ENCODE data around the gene AGRP.

AGRP gene

DNA sequence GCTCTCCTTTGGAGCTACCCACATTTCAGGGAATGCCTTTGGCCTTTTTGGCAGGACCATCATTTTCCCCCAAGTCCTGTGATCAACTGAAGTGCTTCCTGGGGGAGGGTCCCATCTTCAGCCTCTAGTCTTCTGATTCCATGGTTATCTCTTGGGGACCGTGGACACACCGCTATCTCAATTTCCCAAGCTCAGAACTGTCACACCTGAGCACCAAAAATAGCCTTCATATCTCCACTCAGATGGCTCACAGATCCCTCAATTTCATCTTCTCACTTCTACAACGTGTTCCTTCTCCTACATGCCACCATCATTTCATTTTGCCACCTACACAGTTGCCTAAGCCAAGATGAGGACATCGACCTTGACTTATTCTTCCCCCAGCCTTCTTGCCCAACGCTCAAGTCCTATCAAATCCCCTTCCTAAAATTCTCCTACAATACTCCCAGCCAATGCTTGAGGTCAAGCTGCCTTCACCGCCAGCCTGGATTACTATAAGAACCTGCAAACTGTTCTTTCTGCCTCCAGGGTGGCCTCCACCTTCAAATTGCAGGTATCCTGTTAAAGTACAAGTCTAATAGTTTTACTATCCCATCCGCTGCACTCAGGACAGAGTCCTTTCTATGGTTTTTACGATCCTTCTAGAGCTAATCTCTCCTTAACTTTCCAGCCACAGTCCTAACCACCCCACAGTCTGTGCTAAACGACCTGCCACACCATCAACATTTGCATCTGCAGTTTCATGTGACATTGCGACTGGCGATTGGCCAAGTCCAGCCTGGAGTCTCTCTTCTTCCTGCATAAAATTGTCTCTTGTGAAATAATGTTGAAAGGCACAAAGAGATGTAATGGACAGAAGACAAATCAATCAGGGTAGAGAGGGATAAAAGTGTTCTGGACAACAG, 8.5 kb downstream of the AGRP start:
- TF ChIP-seq EZH2phosphoT487 (IDR thresholded peaks at IDR 0.05; ENCODE audit: borderline replicate concordance): no peak
- TF ChIP-seq, protein P1, sequence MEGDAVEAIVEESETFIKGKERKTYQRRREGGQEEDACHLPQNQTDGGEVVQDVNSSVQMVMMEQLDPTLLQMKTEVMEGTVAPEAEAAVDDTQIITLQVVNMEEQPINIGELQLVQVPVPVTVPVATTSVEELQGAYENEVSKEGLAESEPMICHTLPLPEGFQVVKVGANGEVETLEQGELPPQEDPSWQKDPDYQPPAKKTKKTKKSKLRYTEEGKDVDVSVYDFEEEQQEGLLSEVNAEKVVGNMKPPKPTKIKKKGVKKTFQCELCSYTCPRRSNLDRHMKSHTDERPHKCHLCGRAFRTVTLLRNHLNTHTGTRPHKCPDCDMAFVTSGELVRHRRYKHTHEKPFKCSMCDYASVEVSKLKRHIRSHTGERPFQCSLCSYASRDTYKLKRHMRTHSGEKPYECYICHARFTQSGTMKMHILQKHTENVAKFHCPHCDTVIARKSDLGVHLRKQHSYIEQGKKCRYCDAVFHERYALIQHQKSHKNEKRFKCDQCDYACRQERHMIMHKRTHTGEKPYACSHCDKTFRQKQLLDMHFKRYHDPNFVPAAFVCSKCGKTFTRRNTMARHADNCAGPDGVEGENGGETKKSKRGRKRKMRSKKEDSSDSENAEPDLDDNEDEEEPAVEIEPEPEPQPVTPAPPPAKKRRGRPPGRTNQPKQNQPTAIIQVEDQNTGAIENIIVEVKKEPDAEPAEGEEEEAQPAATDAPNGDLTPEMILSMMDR (conservative IDR thresholded peaks at IDR 0.05; ENCODE audit: low read length): no peak
- Histone ChIP-seq H3F3A (ENCODE audit: low read depth) (no peaks in the 10 kb centered on the region), H3K9me2 (replicated peaks; ENCODE audit: low read depth, low read length) (no peaks in the 10 kb centered on the region), H3K79me2 (ENCODE audit: insufficient read depth, low read length) (peaks cover 23% of the 10 kb centered on the region; the same call in 1 of the 2 replicates), H3K4me1 (ENCODE audit: insufficient read depth, low read length, poor library complexity, severe bottlenecking) (peaks cover 12% of the 10 kb centered on the region), H3K4me3 (ENCODE audit: low read length, poor library complexity, severe bottlenecking) (no peak overlapping the region), H4K20me1 (ENCODE audit: insufficient read depth, low read length, poor library complexity, severe bottlenecking) (peaks cover 5% of the 10 kb centered on the region), H2AFZ (ENCODE audit: low read length) (no peak overlapping the region), H3K27me3 (ENCODE audit: insufficient read depth, low read length, poor library complexity, severe bottlenecking) (no peaks in the 10 kb centered on the region), H3K9ac (ENCODE audit: low read depth, low read length, poor library complexity, severe bottlenecking) (no peak overlapping the region), H3K9me3 (ENCODE audit: insufficient read depth, low read depth, low read length) (no peaks in the 10 kb centered on the region), H3K4me2 (ENCODE audit: low read depth, low read length, poor library complexity, severe bottlenecking) (no peak overlapping the region), H3K36me3 (ENCODE audit: insufficient read depth, low read length) (no peaks in the 10 kb centered on the region)

DNA sequence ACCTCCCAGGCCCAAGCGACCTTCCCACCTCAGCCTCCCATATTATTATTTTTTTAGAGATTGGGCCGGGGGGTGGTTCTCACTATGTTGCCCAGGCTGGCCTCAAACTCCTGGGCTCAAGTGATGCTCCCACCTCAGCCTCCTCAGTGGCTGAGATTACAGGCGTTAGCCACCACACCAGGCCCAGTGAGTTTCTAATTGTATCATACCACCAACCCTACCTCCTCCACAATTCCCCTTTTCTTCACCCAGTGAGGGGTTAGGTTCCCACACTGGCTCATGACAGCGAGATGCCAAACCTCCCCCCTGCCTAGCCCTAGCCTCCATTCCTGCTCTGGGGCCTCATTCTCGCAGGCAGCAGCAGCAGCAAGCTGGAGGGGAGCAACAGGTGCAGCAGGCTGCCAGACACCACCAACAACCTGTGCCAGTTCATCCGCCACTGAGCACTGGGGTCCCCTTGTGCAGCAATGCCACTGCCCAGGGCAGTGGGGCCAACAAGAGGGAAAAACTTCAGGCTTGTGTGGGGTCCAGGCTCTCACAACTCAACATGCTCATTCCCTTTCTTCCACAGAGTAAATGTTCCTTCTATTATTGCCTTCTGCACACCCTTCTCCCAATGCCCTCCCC, 11.5 kb downstream of the AGRP start:
- Histone ChIP-seq H3K9me3 (ENCODE audit: insufficient read depth, low read depth, low read length) (no peaks in the 10 kb centered on the region), H3K4me1 (ENCODE audit: insufficient read depth, low read length, poor library complexity, severe bottlenecking) (peaks cover 8% of the 10 kb centered on the region), H4K20me1 (ENCODE audit: insufficient read depth, low read length, poor library complexity, severe bottlenecking) (peaks cover 5% of the 10 kb centered on the region), H3K79me2 (ENCODE audit: insufficient read depth, low read length) (peaks cover 17% of the 10 kb centered on the region; the same call in 1 of the 2 replicates), H3F3A (ENCODE audit: low read depth) (no peaks in the 10 kb centered on the region), H3K4me2 (ENCODE audit: low read depth, low read length, poor library complexity, severe bottlenecking) (no peak overlapping the region), H3K4me3 (ENCODE audit: low read length, poor library complexity, severe bottlenecking) (no peak overlapping the region), H2AFZ (ENCODE audit: low read length) (no peak overlapping the region), H3K36me3 (ENCODE audit: insufficient read depth, low read length) (no peaks in the 10 kb centered on the region), H3K9ac (ENCODE audit: low read depth, low read length, poor library complexity, severe bottlenecking) (no peak overlapping the region), H3K27me3 (ENCODE audit: insufficient read depth, low read length, poor library complexity, severe bottlenecking) (no peaks in the 10 kb centered on the region), H3K9me2 (replicated peaks; ENCODE audit: low read depth, low read length) (no peaks in the 10 kb centered on the region)
- TF ChIP-seq, protein P1 (conservative IDR thresholded peaks at IDR 0.05; ENCODE audit: low read length): no peak
- no peak for TF ChIP-seq EZH2phosphoT487 (IDR thresholded peaks at IDR 0.05; ENCODE audit: borderline replicate concordance)

DNA sequence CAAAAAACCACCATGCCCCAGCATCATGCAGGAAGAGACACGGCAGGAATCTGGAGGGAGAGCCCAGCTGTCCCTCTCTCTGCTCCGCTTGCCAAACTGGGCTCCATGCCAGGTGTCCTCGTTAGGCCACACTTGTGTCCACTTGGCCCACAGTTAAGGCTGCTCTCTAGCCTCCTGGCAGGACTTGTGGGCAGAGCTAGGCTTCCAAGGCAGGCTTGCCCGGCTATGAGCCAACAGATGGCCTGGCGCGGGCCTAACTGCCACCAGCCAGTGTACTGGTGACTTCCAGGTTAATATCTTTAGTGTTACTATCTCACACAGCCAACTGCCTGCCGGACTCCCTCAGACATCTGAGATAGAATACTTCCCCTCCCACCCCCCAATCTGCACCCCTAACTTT, 13.0 kb downstream of the AGRP start:
- Histone ChIP-seq H3K9me2 (replicated peaks; ENCODE audit: low read depth, low read length) (no peaks in the 10 kb centered on the region), H3K4me1 (ENCODE audit: insufficient read depth, low read length, poor library complexity, severe bottlenecking) (peaks cover 9% of the 10 kb centered on the region), H3K4me2 (ENCODE audit: low read depth, low read length, poor library complexity, severe bottlenecking) (no peak overlapping the region), H3F3A (ENCODE audit: low read depth) (no peaks in the 10 kb centered on the region), H3K4me3 (ENCODE audit: low read length, poor library complexity, severe bottlenecking) (no peak overlapping the region), H3K9me3 (ENCODE audit: insufficient read depth, low read depth, low read length) (no peaks in the 10 kb centered on the region), H3K27me3 (ENCODE audit: insufficient read depth, low read length, poor library complexity, severe bottlenecking) (no peaks in the 10 kb centered on the region), H2AFZ (ENCODE audit: low read length) (no peak overlapping the region), H3K79me2 (ENCODE audit: insufficient read depth, low read length) (peaks cover 17% of the 10 kb centered on the region; the same call in 1 of the 2 replicates), H3K36me3 (ENCODE audit: insufficient read depth, low read length) (no peaks in the 10 kb centered on the region), H3K9ac (ENCODE audit: low read depth, low read length, poor library complexity, severe bottlenecking) (no peak overlapping the region), H4K20me1 (ENCODE audit: insufficient read depth, low read length, poor library complexity, severe bottlenecking) (peaks cover 3% of the 10 kb centered on the region)
- TF ChIP-seq, protein P1 (conservative IDR thresholded peaks at IDR 0.05; ENCODE audit: low read length): no peak
- TF ChIP-seq EZH2phosphoT487 (IDR thresholded peaks at IDR 0.05; ENCODE audit: borderline replicate concordance): no peak
